ENCODE measurements around the gene KCNIP3. TPM values are rescaled to one million over a fixed set of nuclear protein-coding genes. Genes with fewer than 3 reads are reported as not detected.

The KCNIP3 gene
- total and polyA plus RNA-seq, 4 donors = 1.8 to 2.7 (median 2.1) TPM

DNA sequence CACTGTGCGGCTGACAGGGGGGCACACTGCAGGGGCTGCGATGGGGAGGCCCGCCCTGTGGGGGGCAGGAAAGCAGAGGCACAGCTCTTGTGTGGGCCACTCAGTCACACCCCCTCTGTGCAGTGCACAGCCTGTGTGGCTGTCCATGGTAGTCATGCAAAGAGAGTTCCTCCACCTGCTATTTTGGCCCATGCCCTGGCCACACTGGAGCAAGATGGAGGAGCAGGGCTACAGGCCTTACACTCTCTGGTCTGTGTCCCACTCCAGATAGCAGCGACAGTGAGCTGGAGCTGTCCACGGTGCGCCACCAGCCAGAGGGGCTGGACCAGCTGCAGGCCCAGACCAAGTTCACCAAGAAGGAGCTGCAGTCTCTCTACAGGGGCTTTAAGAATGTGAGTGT lies 76.9 kb downstream of the KCNIP3 start:
- Histone ChIP-seq H3K27me3 (ENCODE audit: control insufficient read depth in 3 of 3, insufficient read depth in 3 of 3, low read length in 2 of 3) (peaks cover 0 to 5% (median 0%) of the 10 kb centered on the region in 3 donors), H3K9ac (ENCODE audit: insufficient read depth in 1 of 2, low read length in 2 of 2) (no peak overlapping the region), H3K9me3 (ENCODE audit: control insufficient read depth in 4 of 4, insufficient read depth in 3 of 4, low read length in 3 of 4) (peaks cover 0 to 8% (median 0%) of the 10 kb centered on the region in 4 donors), H3K4me3 (no peak overlapping the region), H3K27ac (ENCODE audit: low read depth in 1 of 2, low read length in 1 of 2) (no peak overlapping the region), H3K36me3 (ENCODE audit: control insufficient read depth in 4 of 4, insufficient read depth in 4 of 4, low read length in 4 of 4) (no peaks in the 10 kb centered on the region), H3K4me1 (ENCODE audit: control insufficient read depth in 5 of 5, insufficient read depth in 5 of 5, low read length in 5 of 5) (no peaks in the 10 kb centered on the region)
- WGBS, 2 donors = 91 to 93% methylated on average over 6 of the region's 6 CpGs
- DNase-seq = peak in 1 of 3 donors; percentile 6
- no peak for ATAC-seq (ENCODE audit: insufficient read depth, low FRiP score)
- TF ChIP-seq, protein P1, sequence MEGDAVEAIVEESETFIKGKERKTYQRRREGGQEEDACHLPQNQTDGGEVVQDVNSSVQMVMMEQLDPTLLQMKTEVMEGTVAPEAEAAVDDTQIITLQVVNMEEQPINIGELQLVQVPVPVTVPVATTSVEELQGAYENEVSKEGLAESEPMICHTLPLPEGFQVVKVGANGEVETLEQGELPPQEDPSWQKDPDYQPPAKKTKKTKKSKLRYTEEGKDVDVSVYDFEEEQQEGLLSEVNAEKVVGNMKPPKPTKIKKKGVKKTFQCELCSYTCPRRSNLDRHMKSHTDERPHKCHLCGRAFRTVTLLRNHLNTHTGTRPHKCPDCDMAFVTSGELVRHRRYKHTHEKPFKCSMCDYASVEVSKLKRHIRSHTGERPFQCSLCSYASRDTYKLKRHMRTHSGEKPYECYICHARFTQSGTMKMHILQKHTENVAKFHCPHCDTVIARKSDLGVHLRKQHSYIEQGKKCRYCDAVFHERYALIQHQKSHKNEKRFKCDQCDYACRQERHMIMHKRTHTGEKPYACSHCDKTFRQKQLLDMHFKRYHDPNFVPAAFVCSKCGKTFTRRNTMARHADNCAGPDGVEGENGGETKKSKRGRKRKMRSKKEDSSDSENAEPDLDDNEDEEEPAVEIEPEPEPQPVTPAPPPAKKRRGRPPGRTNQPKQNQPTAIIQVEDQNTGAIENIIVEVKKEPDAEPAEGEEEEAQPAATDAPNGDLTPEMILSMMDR (IDR thresholded peaks at IDR 0.05; ENCODE audit: control extremely low read depth, extremely low read depth) = no peak

DNA sequence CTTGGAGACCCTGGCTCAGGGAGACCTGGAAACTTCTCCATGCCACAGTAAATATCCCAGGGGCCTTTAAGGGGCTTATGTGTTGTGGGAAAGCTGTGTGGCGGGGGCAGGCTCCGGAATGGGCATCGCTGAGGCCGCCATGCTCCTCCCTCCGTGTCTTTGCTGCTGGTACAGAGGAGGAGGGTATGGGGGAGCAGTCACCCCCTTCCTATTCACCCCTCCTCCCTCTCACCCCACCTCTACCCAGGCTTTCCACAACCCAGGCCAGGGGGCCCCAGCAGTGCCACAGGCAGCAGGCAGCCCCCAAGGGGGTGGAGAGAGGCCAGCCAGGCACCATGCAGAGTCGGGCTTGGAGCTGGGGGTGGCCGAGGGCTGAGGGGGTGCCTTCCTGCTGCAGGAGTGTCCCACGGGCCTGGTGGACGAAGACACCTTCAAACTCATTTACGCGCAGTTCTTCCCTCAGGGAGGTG lies 77.3 kb downstream of the KCNIP3 start:
- Histone ChIP-seq H3K4me3 (no peak overlapping the region), H3K9ac (ENCODE audit: insufficient read depth in 1 of 2, low read length in 2 of 2) (no peak overlapping the region), H3K4me1 (ENCODE audit: control insufficient read depth in 5 of 5, insufficient read depth in 5 of 5, low read length in 5 of 5) (no peaks in the 10 kb centered on the region), H3K27ac (ENCODE audit: low read depth in 1 of 2, low read length in 1 of 2) (no peak overlapping the region), H3K27me3 (ENCODE audit: control insufficient read depth in 3 of 3, insufficient read depth in 3 of 3, low read length in 2 of 3) (peaks cover 0 to 3% (median 0%) of the 10 kb centered on the region in 3 donors), H3K9me3 (ENCODE audit: control insufficient read depth in 4 of 4, insufficient read depth in 3 of 4, low read length in 3 of 4) (peaks cover 0 to 8% (median 0%) of the 10 kb centered on the region in 4 donors), H3K36me3 (ENCODE audit: control insufficient read depth in 4 of 4, insufficient read depth in 4 of 4, low read length in 4 of 4) (no peaks in the 10 kb centered on the region)
- WGBS, 2 donors = 88 to 90% methylated on average over 6 to 11 of the region's 11 CpGs
- ATAC-seq (ENCODE audit: insufficient read depth, low FRiP score) (no peak), DNase-seq (no peak)
- TF ChIP-seq, protein P1 (IDR thresholded peaks at IDR 0.05; ENCODE audit: control extremely low read depth, extremely low read depth) = no peak

DNA sequence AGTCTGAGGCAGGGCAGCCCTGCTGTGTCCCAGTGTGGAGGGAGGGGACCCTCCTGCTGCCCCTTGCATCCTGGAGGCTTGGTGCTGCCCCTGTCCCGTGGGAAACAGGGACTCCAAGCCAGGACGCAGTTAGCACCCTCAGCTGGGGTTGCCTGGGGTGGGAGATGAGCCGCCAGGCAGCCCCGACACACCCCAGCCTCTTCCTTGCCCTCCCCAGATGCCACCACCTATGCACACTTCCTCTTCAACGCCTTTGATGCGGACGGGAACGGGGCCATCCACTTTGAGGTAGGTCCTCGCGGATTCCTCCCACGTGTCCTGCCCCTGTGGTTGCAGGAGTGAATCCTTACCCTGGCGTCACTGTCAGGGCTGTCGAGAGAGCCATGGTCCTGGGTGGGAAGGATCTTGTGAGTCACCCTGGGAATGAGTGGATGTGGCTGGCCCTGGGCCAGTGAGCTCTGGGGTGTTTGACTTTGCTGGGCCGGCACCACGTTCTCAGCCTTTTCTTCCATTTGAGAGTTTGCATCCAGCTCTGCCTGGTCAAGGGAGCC lies 77.8 kb downstream of the KCNIP3 start:
- H3K27me3 ChIP-seq (ENCODE audit: control insufficient read depth in 3 of 3, insufficient read depth in 3 of 3, low read length in 2 of 3) = no peaks in the 10 kb centered on the region
- ATAC-seq (ENCODE audit: insufficient read depth, low FRiP score) = no peak
- H3K27ac ChIP-seq (ENCODE audit: low read depth in 1 of 2, low read length in 1 of 2) = no peak overlapping the region
- WGBS, 2 donors = 67 to 80% methylated on average over 15 of the region's 15 CpGs
- TF ChIP-seq, protein P1 (IDR thresholded peaks at IDR 0.05; ENCODE audit: control extremely low read depth, extremely low read depth) = no peak
- peak in 1 of 3 donors; percentile 8 for DNase-seq
- no peak overlapping the region for H3K9ac ChIP-seq (ENCODE audit: insufficient read depth in 1 of 2, low read length in 2 of 2)
- no peak overlapping the region for H3K4me3 ChIP-seq
- H3K4me1 ChIP-seq (ENCODE audit: control insufficient read depth in 5 of 5, insufficient read depth in 5 of 5, low read length in 5 of 5) = no peaks in the 10 kb centered on the region
- no peaks in the 10 kb centered on the region for H3K36me3 ChIP-seq (ENCODE audit: control insufficient read depth in 4 of 4, insufficient read depth in 4 of 4, low read length in 4 of 4)
- H3K9me3 ChIP-seq (ENCODE audit: control insufficient read depth in 4 of 4, insufficient read depth in 3 of 4, low read length in 3 of 4) = peaks cover 0 to 8% (median 0%) of the 10 kb centered on the region in 4 donors
